Gastrocnemius medialis (tissue), 4 donors: Measurements from ENCODE around the gene HOXD10.

ENCODE experiments used
- POLR2A ChIP-seq, 2 donors: fragments of 450-650 bp; IDR thresholded peaks; one replicate each; pipeline ENCODE4 v1.6.1; 2017; ENCODE audit warnings: antibody characterized with exemption in 2 of 2, mild to moderate bottlenecking in 2 of 2, moderate library complexity in 2 of 2
- TF ChIP-seq, protein P1 (sequence below), 5 experiments: fragments of 450-650 bp in 3 of 5; fragments of 200-600 bp in 2 of 5; sonication (generic) in 2 of 5; IDR thresholded peaks in 4 of 5; conservative IDR thresholded peaks in 1 of 5; 1 replicate in 4 of 5; 2 replicates in 1 of 5; pipeline ENCODE4 v1.5.1; 2016 to 2019; ENCODE audit warnings: antibody characterized with exemption in 5 of 5, mild to moderate bottlenecking in 3 of 5, moderate library complexity in 3 of 5

DNA sequence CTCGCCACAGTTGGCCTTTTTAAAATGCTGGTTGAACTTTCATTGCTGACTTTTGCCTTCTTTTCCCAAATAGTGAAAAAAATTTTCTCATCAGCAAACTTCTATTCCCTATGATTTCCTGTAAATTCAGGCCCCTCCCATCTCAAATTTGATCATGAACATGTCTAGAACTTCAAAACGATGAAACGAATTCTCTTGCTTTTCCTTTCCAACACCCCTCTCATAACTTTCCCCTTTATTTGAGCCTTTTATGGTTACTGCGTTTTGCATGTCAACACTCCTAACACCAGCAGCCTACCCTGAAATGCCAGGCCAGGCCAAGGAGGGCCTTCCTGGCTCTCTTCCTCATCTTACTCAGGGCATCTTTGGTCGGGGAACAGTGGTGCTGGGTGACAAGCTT is 25.7 kb upstream of the HOXD10 start:
- TF ChIP-seq, protein P1, sequence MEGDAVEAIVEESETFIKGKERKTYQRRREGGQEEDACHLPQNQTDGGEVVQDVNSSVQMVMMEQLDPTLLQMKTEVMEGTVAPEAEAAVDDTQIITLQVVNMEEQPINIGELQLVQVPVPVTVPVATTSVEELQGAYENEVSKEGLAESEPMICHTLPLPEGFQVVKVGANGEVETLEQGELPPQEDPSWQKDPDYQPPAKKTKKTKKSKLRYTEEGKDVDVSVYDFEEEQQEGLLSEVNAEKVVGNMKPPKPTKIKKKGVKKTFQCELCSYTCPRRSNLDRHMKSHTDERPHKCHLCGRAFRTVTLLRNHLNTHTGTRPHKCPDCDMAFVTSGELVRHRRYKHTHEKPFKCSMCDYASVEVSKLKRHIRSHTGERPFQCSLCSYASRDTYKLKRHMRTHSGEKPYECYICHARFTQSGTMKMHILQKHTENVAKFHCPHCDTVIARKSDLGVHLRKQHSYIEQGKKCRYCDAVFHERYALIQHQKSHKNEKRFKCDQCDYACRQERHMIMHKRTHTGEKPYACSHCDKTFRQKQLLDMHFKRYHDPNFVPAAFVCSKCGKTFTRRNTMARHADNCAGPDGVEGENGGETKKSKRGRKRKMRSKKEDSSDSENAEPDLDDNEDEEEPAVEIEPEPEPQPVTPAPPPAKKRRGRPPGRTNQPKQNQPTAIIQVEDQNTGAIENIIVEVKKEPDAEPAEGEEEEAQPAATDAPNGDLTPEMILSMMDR (IDR thresholded peaks at IDR 0.05 in 4 of 5, conservative IDR thresholded peaks at IDR 0.05 in 1 of 5), result no peak
- no peak for TF ChIP-seq POLR2A (IDR thresholded peaks at IDR 0.05)
